ENCODE measurements around the gene KCNT2.

Gene KCNT2

DNA sequence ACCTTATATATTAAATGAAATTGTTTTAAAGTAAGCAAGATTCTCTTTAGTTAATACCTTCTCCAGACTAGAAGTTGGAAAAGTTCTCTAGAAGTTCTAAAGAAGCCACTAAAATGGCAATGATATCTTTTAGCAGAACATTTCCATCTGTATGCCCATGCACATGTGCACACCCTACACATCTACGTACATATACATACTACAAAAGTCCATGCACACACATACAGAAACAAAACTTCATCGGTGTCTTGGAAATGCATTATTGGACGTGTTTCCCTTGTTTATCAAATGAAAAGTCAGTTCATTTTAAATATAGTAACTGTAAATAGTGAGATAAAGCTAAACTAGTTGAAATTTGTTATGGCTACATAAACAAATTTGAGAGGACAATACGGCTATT, 114.4 kb downstream of the KCNT2 start:
- DNase-seq (ENCODE audit: low spot score): no peak
- in situ Hi-C loops (cut with MboI; ENCODE audit: low pct_unique_long_range_greater_than_20kb, low sequenced_read_pairs, unreplicated experiment): no loop called here
- TF ChIP-seq CTCF (IDR thresholded peaks at IDR 0.05; ENCODE audit: extremely low read depth, insufficient read depth, missing control alignments): no peak

DNA sequence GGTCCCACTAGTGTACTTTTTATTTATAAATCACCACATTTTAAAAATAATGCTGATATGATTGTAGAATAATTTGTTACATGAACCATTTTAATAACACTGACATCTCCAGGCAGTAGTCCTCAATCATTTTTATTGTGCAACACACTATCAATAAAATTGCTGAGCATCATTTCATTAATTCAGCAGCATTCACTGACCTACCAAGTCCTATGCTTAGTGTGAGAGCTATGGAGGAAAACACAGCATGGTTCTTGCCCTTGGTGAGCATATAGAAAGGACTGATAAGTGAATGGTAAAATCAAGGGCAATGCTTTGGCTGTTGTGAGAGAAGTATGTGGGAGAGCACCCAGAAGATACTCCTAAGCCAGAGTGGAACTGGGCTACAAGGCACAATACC, 119.7 kb downstream of the KCNT2 start:
- TF ChIP-seq CTCF (IDR thresholded peaks at IDR 0.05; ENCODE audit: extremely low read depth, insufficient read depth, missing control alignments): no peak
- no peak for DNase-seq (ENCODE audit: low spot score)
- in situ Hi-C loops (cut with MboI; ENCODE audit: low pct_unique_long_range_greater_than_20kb, low sequenced_read_pairs, unreplicated experiment): no loop called here

DNA sequence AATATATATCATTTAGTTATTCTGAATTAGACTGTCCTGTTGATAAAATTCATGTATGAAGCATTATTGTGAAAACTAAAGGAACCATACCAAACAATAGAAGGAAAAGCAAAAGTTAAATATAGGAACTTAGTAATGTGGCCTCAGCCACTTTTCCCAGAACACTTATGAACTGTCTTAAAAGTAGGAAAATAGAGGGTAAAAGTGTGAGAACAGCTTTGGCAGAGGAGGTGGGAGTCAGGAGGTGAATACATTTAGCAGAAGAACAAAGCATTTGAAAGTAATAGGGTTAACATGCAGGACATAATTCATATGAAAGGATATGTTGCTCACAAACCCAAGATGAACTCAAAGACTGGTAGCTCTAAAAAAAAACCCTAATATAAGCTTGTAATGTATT, 121.9 kb downstream of the KCNT2 start:
- TF ChIP-seq CTCF (IDR thresholded peaks at IDR 0.05; ENCODE audit: extremely low read depth, insufficient read depth, missing control alignments): no peak
- no peak for DNase-seq (ENCODE audit: low spot score)
- in situ Hi-C loops (cut with MboI; ENCODE audit: low pct_unique_long_range_greater_than_20kb, low sequenced_read_pairs, unreplicated experiment): no loop called here

- no peak for DNase-seq (ENCODE audit: low spot score)
- TF ChIP-seq CTCF (IDR thresholded peaks at IDR 0.05; ENCODE audit: extremely low read depth, insufficient read depth, missing control alignments): no peak
- in situ Hi-C loops (cut with MboI; ENCODE audit: low pct_unique_long_range_greater_than_20kb, low sequenced_read_pairs, unreplicated experiment): no loop called here
Measured at GRCh38 chr1:196481616-196482015, 126.6 kb downstream of the KCNT2 start.

GRCh38 chr1:196477262-196477661, 131.0 kb downstream of the KCNT2 start:
- in situ Hi-C loops (cut with MboI; ENCODE audit: low pct_unique_long_range_greater_than_20kb, low sequenced_read_pairs, unreplicated experiment): no loop called here
- no peak for DNase-seq (ENCODE audit: low spot score)
- TF ChIP-seq CTCF (IDR thresholded peaks at IDR 0.05; ENCODE audit: extremely low read depth, insufficient read depth, missing control alignments): no peak

DNA sequence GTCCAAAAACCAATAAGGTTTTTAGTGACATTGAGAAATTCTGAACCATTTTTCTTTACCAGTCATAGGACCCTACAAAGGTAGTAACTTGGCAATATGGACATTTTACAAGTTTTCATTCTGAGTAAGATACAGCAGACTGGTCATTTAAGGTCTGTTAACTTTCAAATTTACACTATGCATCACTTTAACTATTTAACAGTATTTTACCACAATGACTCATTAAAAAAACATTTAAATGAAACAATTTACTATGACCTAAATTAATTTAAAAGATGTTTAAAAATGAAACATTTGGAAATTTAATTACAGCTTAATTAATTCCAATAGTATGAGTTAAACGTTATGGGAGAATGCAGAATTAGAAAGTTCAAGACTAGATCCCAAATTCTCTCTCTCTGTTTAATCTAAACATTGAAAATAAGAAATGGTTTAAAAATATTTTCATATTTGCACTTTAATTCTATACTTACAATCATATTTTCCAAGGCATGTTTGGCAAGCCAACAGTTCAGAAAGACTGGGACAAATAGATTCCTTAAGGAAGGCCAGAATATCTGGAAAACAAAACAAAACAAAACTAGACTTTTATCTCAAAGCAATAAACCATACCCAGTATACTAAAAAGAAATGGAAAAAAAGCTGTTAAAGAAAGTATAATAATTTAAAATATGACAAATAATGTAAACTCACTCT, 140.9 kb downstream of the KCNT2 start:
- no peak for DNase-seq (ENCODE audit: low spot score)
- in situ Hi-C loops (cut with MboI; ENCODE audit: low pct_unique_long_range_greater_than_20kb, low sequenced_read_pairs, unreplicated experiment): no loop called here

More for the DNA sequence above, 140.9 kb downstream of the KCNT2 start:
- TF ChIP-seq CTCF (IDR thresholded peaks at IDR 0.05; ENCODE audit: extremely low read depth, insufficient read depth, missing control alignments): no peak
